Measurements from ENCODE around the gene EIF5AL1.
"Not testable (repeated sequence)": the region's sequence is repeated elsewhere in the genome, so short reads cannot be mapped to it uniquely, and the experiment has no call there.

Gene EIF5AL1

DNA sequence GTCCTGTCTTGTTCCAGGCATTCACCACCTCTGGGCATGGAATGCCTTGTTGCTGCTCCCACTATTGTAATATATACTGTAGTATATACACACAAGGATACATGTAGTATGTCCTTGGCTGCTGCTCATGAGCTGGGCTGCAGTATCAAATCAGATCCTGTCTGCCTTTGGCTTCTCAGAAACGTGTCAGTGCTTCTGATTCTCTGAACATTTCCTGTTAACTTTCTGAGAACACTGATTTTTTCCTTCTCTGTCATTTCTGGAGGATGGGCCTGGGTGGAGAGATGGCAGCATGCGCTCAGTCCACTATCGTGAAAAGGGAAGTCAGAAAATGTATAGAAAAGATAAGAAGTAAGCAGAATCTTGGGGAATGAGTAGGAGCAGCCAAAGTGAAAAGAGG is 35.6 kb downstream of the EIF5AL1 start:
- in situ Hi-C loops (cut with MboI; ENCODE audit: low sequenced_read_pairs, unreplicated experiment), result no loop called here
- TF ChIP-seq, protein P1, sequence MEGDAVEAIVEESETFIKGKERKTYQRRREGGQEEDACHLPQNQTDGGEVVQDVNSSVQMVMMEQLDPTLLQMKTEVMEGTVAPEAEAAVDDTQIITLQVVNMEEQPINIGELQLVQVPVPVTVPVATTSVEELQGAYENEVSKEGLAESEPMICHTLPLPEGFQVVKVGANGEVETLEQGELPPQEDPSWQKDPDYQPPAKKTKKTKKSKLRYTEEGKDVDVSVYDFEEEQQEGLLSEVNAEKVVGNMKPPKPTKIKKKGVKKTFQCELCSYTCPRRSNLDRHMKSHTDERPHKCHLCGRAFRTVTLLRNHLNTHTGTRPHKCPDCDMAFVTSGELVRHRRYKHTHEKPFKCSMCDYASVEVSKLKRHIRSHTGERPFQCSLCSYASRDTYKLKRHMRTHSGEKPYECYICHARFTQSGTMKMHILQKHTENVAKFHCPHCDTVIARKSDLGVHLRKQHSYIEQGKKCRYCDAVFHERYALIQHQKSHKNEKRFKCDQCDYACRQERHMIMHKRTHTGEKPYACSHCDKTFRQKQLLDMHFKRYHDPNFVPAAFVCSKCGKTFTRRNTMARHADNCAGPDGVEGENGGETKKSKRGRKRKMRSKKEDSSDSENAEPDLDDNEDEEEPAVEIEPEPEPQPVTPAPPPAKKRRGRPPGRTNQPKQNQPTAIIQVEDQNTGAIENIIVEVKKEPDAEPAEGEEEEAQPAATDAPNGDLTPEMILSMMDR (IDR thresholded peaks at IDR 0.05; ENCODE audit: borderline replicate concordance, control extremely low read depth, extremely low read depth, insufficient read depth, missing control alignments), result no peak
- DNase-seq (ENCODE audit: low spot score), result no peak

DNA sequence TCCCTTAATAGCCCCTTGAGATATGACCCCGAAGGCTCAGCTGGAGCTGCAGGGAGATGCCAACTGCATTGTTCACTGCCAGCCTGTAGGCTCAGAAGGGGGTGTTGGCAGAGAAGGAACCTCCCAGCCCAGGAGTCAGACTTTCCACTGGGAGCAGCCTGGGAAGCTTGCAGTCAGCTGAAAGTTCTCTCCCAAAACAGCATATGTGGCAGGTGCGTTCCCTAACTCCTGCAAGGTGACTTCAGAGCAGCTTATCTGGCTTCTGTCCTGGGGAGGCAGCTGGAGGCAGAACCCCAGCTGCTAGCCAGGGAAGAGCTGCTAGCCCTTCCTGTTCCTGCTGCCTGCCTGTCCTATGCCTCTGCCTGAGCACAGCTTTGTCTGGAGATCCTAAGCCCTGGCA is 39.8 kb downstream of the EIF5AL1 start:
- no peak for DNase-seq (ENCODE audit: low spot score)
- TF ChIP-seq, protein P1 (IDR thresholded peaks at IDR 0.05; ENCODE audit: borderline replicate concordance, control extremely low read depth, extremely low read depth, insufficient read depth, missing control alignments), result no peak
- in situ Hi-C loops (cut with MboI; ENCODE audit: low sequenced_read_pairs, unreplicated experiment), result no loop called here

DNA sequence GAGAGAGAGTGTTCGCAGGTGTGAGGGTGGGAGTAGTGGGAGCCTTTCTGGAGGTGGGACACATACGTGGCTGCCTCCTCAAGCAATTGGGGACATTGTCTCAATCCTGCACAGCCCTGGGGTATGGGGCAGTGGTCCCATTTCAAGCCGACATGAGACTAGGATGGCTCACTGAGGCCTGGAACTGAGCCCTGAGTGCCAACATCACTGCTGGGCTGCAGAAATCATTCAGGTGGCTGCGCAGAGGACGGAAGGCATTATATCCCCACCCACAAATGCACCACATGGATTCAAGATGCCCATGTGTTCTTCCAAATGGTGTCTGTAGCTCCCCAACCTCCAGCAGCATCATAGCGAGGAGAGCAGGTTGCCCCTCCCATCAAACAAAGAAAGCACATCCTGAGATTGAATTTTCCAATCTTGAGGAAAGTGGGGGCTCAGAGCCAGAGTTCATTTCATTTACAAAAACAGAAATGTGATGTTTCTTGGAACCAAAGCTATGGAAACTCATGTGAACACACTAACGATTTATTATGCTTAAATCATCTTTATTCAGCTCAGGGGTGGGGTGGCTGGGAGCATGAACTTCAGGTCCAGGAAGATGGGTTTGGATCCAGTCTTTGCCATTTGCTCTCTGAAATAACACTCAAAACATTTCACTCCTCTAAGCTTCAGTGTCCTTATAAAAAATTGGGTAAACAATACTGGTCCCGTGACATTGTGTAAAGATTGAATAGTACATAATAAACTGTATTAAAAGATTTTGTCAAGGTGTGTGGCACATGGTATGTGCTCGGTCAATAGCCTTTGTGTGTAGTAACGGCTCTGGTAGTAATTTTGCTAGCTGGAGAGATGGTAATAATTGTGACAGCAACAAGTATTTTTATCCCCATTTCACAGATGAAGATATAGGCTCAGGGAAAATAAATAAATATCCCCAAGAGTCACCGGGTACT is 43.3 kb downstream of the EIF5AL1 start:
- in situ Hi-C loops (cut with MboI; ENCODE audit: low sequenced_read_pairs, unreplicated experiment), result no loop called here
- no peak for DNase-seq (ENCODE audit: low spot score)
- TF ChIP-seq, protein P1 (IDR thresholded peaks at IDR 0.05; ENCODE audit: borderline replicate concordance, control extremely low read depth, extremely low read depth, insufficient read depth, missing control alignments), result no peak

DNA sequence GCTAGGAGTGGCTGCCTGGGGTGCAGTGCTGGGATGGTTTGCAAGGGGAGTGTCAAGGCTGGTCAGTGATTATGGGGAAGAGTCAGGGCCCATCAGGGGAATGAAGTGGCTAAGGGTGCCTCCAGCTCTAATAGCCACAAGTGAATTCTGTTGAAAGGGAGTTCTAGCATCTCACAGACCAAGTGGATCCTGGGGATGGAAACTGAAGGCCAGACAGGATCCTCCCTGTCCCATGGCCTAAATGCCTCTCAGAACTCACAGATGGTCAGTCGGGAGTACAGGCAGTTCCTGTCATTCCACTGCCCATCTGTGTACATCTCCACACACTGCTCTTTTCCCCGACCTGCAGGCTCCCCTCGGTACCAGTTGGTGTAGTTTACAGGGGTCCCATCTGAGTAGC is 44.6 kb downstream of the EIF5AL1 start:
- in situ Hi-C loops (cut with MboI; ENCODE audit: low sequenced_read_pairs, unreplicated experiment); DNase-seq (ENCODE audit: low spot score): not testable (repeated sequence)

DNA sequence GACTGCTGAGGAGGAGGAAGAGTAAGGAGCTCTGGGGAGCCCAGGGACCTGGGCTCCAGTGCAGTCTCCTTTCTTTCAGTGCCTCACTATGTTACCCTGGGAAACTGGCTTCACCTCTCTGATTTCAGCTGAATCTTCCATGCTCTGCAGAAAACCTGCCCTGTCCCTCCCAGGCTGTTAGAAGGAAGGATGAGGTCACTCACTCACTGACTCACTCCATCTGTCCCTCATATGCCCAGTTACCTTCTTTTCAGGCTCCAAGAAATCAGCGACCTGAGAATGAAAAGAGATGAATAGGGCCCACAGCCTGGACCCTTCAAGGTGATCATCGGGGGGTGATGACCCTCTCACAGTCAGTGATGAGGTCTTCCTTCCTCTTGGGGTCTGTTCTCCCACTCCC is 47.4 kb downstream of the EIF5AL1 start:
- DNase-seq (ENCODE audit: low spot score), result no peak
- TF ChIP-seq, protein P1 (IDR thresholded peaks at IDR 0.05; ENCODE audit: borderline replicate concordance, control extremely low read depth, extremely low read depth, insufficient read depth, missing control alignments), result no peak
- in situ Hi-C loops (cut with MboI; ENCODE audit: low sequenced_read_pairs, unreplicated experiment), result loop anchor here (10.0 kb wide), 1 partner anchor 365 kb away; no protein-coding TSS in a partner anchor

DNA sequence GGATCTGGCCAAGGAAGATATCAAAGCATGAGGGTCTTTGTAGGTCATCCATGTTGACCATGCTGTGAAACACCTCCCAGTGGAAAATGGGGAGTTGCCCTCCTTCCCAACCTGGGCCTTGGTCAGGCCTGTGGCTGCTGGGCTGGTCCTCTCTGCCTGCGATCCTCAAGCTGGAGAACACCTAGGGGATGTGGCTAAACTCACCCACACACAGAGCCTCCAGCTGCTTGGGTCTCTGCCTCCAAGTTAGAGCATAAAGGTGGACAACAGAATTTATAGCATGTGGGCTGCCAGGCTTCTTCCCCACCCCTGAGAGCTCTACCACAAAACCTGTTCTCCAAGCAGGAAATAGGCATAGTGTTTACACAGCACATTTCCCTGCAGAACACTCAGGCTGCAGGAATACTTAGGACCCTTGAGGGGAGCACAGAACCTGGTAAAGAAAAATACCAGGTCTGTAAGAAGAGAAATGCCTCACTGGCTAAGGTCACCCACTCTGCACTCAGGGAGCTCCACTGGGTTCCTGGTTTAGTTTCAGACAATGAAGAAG is 47.9 kb downstream of the EIF5AL1 start, which contains the start of gene SFTPA2:
TSS of gene SFTPA2 (minus strand) at position 248 of the 550 bp plus-strand sequence. CDS start 924 bp downstream, outside the sequence.
- TF ChIP-seq, protein P1 (IDR thresholded peaks at IDR 0.05; ENCODE audit: borderline replicate concordance, control extremely low read depth, extremely low read depth, insufficient read depth, missing control alignments), result no peak
- no peak for DNase-seq (ENCODE audit: low spot score)
- in situ Hi-C loops (cut with MboI; ENCODE audit: low sequenced_read_pairs, unreplicated experiment), result loop anchor here (10.0 kb wide), 1 partner anchor 365 kb away; no protein-coding TSS in a partner anchor

DNA sequence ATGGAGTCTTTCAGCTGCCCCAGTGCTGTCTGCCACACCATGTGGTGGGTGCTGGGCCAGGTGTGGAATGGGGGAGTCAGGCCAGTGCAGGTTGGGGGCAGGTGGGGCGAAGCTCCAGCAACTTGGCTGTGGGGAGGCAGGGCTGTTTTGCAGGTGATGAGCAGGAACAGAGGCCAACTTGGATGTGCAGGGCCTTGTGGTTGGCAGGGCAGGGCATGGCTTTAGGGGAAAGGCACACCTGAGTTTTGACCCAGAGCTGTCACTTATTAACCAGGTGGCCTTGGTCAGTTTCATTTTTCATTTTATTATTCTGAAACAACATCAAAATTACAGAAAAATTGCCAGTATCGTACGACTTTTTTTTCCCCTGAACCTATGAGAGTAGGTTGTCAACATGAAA is 48.9 kb downstream of the EIF5AL1 start:
- in situ Hi-C loops (cut with MboI; ENCODE audit: low sequenced_read_pairs, unreplicated experiment), result loop anchor here (10.0 kb wide), 1 partner anchor 364 kb away; no protein-coding TSS in a partner anchor
- TF ChIP-seq, protein P1 (IDR thresholded peaks at IDR 0.05; ENCODE audit: borderline replicate concordance, control extremely low read depth, extremely low read depth, insufficient read depth, missing control alignments), result no peak

More for the DNA sequence above, 48.9 kb downstream of the EIF5AL1 start:
- DNase-seq (ENCODE audit: low spot score), result no peak

Measured in GM13976 (cell line).